Brain microvascular endothelial cell (primary cell): ENCODE results near the gene EXOC5.

Experiments used
- DNase-seq: peaks from one replicate; pipeline ENCODE4 v3.0.0-alpha.2; 2020
- H3K27ac ChIP-seq: fragments of 250-450 bp; sonication (Bioruptor Pico); 2 replicates; pipeline ENCODE4 v1.5.1; 2020; ENCODE audit warnings: mild to moderate bottlenecking, moderate library complexity
- H3K27me3 ChIP-seq: fragments of 250-450 bp; sonication (Bioruptor Pico); replicated peaks from 2 replicates; pipeline ENCODE4 v1.5.1; 2020; ENCODE audit warnings: mild to moderate bottlenecking
- H3K36me3 ChIP-seq: fragments of 250-450 bp; sonication (Bioruptor Pico); replicated peaks from 2 replicates; pipeline ENCODE4 v1.5.1; 2020; ENCODE audit warnings: mild to moderate bottlenecking
- H3K4me3 ChIP-seq: 2 replicates; pipeline ENCODE4 v1.5.1; 2011; ENCODE audit warnings: low read depth, mild to moderate bottlenecking, control low read depth, low read length, moderate library complexity
- in situ Hi-C: cut with HindIII; loops from 2 replicates; pipeline ENCODE4 v1.10.0; 2017; ENCODE audit warnings: low sequenced_read_pairs, low pct_ligation_motif_present
- TF ChIP-seq, protein P1 (sequence below): IDR thresholded peaks from 2 replicates; pipeline ENCODE4 v1.5.1; 2011; ENCODE audit warnings: low read depth, mild to moderate bottlenecking, moderate library complexity, low read length, control low read depth, inconsistent platforms; ENCODE audit errors: missing control alignments

The EXOC5 gene

DNA sequence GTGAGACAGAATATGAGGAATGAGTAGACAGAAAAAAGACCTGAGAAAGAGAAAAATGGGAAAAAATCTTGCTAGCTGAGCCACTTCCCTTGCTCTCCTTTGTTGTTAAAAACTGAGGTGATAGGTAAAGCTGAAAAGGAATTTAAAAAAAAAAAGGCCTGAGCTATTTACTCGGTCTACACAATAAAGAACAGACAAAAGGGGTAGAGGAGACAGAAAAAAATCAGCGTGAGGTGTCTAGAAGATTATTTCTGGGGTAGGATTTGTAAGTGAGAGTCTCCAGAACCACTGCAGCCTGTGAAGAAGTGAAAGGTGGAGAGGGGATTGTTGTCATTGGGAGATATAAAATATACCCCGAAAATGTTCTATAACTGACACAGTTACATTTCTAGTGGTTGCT lies 98.8 kb downstream of the EXOC5 start:
- Histone ChIP-seq H3K4me3 (no peak overlapping the region), H3K27me3 (no peaks in the 10 kb centered on the region), H3K27ac (no peak overlapping the region), H3K36me3 (no peaks in the 10 kb centered on the region)
- in situ Hi-C loops, result no loop called here
- TF ChIP-seq, protein P1, sequence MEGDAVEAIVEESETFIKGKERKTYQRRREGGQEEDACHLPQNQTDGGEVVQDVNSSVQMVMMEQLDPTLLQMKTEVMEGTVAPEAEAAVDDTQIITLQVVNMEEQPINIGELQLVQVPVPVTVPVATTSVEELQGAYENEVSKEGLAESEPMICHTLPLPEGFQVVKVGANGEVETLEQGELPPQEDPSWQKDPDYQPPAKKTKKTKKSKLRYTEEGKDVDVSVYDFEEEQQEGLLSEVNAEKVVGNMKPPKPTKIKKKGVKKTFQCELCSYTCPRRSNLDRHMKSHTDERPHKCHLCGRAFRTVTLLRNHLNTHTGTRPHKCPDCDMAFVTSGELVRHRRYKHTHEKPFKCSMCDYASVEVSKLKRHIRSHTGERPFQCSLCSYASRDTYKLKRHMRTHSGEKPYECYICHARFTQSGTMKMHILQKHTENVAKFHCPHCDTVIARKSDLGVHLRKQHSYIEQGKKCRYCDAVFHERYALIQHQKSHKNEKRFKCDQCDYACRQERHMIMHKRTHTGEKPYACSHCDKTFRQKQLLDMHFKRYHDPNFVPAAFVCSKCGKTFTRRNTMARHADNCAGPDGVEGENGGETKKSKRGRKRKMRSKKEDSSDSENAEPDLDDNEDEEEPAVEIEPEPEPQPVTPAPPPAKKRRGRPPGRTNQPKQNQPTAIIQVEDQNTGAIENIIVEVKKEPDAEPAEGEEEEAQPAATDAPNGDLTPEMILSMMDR, result no peak
- DNase-seq, result no peak

DNA sequence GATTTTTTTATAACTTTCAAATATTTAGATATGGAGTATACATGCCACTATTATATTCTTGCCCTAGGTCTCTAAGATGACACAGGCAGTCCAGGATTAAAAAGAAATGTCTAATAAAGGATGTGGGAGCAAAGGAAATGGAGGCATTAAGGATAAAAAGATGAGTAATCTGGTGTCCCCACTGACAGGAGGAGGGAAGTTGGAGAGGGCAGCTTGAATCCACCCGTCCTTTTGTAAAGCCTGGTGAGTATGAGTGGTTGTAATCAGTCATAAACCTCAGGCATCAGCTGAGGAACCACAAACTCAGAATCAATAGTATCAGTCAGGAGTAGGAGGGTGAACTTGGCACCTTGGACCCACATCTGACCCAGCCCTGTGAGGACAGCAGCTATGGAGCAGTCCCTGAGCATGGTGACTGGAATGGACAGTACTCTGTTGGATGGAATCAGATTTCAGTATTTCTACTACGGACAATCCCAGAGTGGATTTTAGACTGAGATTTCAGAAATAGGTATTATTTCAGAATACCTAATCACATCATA lies 100.5 kb downstream of the EXOC5 start:
- no peak for DNase-seq
- no peaks in the 10 kb centered on the region for H3K36me3 ChIP-seq
- TF ChIP-seq, protein P1, result no peak
- no peak overlapping the region for H3K27ac ChIP-seq
- in situ Hi-C loops, result no loop called here
- H3K27me3 ChIP-seq, result no peaks in the 10 kb centered on the region
- no peak overlapping the region for H3K4me3 ChIP-seq

DNA sequence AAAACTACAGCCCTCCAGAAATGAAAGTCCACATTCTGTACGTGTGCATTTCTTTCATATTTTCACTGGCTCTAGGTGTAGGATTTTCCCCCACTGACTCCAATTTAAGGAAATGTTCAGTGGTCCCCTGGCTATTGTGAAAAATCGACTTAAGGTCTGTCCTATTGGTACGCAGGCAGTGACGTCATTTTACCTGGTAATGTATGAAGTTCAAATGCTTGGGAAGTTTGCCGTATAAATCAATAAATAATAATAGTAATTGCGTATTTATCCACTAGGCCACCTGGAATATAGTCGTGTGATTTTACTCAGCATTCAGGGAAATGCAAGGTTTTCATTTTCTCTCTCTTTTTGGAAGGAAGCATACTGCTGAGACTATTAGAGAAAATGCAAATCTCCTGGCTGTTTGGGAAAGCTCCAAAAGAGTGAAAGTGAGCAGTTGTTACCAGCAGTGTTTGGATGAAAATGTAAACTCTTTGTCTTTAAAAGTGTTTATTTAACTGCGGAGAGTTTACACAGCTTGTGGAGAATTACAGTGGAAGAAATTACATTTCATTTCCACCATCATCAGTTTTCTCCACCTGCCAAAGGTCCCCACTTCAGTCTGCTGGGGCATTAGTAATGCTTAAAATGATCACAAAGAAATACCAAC lies 107.0 kb downstream of the EXOC5 start:
- in situ Hi-C loops, result no loop called here
- DNase-seq, result no peak
- TF ChIP-seq, protein P1, result no peak
- H3K4me3 ChIP-seq, result no peak overlapping the region
- H3K36me3 ChIP-seq, result no peaks in the 10 kb centered on the region
- no peaks in the 10 kb centered on the region for H3K27me3 ChIP-seq
- H3K27ac ChIP-seq, result no peak overlapping the region

DNA sequence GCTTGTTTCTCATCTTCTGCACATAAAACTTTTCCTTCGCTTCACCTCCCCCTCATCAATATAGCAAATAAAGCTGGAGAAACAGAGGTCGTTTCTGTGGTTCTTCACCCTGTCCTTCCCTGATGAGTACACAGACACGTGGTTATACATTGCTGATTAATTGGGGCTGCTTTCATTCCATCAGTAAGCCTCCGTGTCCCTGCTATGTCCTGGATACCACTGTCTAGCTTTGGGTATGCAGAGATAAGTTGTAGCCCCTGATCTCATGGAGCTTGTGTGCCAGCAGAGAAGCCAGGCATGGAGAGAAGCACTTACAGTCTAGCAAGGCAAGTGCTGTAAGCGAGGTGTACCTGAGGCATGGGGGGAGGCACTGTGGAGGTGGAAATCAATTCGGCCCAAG lies 108.4 kb downstream of the EXOC5 start:
- Histone ChIP-seq H3K27ac (no peak overlapping the region), H3K4me3 (no peak overlapping the region), H3K27me3 (no peaks in the 10 kb centered on the region), H3K36me3 (no peaks in the 10 kb centered on the region)
- TF ChIP-seq, protein P1, result no peak
- DNase-seq, result no peak
- in situ Hi-C loops, result no loop called here

DNA sequence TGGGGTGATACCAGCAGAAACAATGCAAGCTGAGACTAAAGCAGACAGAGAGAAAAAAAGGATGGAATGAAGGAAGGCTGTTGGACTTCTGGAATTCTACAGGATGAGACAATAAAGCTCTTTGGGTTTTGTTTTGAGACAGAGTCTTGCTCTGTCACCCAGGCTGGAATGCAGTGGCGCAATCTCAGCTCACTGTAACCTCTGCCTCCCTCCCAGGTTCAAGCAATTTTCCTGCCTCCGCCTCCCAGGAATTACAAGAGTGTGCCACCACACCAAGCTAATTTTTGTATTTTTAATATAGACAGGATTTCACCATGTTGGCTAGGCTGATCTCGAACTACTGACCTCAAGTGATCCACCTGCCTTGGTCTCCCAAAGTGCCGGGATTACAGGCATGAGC lies 115.4 kb downstream of the EXOC5 start:
- no peaks in the 10 kb centered on the region for H3K36me3 ChIP-seq
- no peak overlapping the region for H3K4me3 ChIP-seq
- TF ChIP-seq, protein P1, result no peak
- no peak overlapping the region for H3K27ac ChIP-seq
- no peaks in the 10 kb centered on the region for H3K27me3 ChIP-seq
- no peak for DNase-seq
- in situ Hi-C loops, result no loop called here
